ENCODE measurements around the gene BCL2L12.
"Not testable (repeated sequence)": the region's sequence is repeated elsewhere in the genome, so short reads cannot be mapped to it uniquely, and the experiment has no call there.

Gene BCL2L12, protein sequence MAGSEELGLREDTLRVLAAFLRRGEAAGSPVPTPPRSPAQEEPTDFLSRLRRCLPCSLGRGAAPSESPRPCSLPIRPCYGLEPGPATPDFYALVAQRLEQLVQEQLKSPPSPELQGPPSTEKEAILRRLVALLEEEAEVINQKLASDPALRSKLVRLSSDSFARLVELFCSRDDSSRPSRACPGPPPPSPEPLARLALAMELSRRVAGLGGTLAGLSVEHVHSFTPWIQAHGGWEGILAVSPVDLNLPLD

DNA sequence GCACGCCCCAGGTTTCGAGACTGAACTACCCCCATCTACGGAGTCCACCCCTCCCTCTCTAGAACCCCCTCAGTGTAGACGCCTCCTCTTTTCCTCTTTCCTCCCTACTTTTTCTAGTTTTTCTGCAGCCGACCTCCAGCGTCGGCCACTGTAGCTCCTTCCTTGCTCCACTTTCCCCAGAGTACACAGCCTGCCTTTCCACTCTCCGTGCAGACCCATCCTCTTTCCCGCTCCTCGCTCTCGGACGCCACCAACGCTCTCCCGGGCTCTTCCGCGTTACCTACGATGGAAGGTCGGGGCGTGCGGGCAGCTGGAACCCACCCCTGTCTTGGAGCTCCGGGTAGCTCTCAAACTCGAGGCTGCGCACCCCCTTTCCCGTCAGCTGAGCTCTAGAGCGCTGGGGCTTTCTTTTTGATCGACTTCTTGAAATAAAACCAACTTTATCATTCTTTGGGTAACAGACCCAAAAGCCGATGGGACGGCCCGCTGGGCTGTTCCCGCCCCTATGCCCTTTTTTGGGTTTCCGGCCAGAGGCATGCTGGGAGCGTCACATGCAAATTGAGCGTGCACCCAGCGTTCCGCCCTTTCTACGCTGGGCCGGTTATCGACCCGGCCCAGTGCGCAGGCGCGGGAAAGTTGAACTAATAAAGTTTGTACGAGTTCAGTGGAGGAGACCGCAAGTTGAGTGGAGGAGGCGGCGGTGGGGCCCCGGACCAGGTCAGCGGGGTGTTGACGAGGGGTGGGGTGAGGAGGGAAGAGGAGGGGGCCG, at the start of gene BCL2L12, which contains the start of gene IRF3:
Gene BCL2L12, plus strand, starts transcription at position 583 of the 769 bp plus-strand sequence. CDS start 760 bp downstream, outside the sequence.
Gene IRF3, minus strand, starts transcription at position 507 of the 769 bp plus-strand sequence. CDS start 1,019 bp downstream, outside the sequence.
- in situ Hi-C loops (cut with MboI; ENCODE audit: low pct_unique_long_range_greater_than_20kb, low sequenced_read_pairs): no loop called here
- peak; percentile 97 for DNase-seq

DNA sequence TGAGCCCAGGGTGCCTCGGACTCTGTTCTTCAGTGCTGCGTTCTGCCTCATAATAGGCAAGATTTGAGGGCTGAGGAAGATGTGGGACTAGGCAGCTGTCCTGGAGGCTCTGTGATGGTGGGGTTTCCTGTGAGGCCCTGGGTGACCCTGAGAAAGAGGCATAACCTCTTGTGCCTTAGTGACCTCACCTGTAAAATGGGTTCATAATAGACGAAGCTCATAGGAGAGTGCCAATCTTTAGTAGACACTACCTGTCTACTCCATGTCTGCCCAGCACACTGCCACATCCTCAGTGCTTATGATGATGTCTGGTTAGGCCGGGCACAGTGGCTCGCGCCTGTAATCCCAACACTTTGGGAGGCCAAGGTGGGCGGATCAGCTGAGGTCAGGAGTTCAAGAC, 49.2 kb upstream of the BCL2L12 start:
- no peak for DNase-seq
- in situ Hi-C loops (cut with MboI; ENCODE audit: low pct_unique_long_range_greater_than_20kb, low sequenced_read_pairs): no loop called here

DNA sequence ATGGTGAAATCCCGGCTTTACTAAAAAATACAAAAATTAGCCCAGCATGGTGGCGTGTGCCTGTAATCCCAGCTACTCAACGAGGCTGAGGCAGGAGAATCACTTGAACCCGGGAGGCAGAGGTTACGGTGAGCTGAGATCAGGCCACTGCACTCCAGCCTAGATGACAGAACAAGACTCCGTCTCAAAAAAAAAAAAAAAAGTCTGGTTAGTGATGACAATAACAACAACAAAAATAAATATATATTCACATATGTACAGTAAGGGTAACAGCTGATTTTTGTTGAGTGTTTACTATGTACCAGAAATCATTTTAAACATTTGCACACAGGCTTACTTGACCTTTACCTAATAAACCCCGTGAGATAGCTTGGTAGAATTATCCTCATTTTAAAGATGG, 48.8 kb upstream of the BCL2L12 start:
- in situ Hi-C loops (cut with MboI; ENCODE audit: low pct_unique_long_range_greater_than_20kb, low sequenced_read_pairs): no loop called here
- no peak for DNase-seq

DNA sequence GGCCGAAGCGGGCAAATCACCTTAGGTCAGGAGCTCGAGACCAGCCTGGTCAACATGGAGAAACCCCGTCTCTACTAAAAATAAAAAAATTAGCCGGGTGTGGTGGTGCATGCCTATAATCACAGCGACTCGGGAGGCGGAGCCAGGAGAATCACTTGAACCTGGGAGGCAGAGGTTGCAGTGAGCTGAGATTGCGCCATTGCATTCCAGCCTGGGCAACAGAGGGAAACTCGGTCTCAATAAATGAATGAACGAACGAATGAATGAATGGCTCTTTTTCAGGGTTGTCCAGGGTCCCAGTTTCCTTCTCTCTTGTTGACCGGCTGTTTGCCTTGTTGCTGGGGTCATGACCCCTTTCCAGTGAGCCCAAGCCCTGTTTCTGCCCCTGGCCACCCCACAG, 47.9 kb upstream of the BCL2L12 start:
- DNase-seq; in situ Hi-C loops (cut with MboI; ENCODE audit: low pct_unique_long_range_greater_than_20kb, low sequenced_read_pairs): not testable (repeated sequence)

DNA sequence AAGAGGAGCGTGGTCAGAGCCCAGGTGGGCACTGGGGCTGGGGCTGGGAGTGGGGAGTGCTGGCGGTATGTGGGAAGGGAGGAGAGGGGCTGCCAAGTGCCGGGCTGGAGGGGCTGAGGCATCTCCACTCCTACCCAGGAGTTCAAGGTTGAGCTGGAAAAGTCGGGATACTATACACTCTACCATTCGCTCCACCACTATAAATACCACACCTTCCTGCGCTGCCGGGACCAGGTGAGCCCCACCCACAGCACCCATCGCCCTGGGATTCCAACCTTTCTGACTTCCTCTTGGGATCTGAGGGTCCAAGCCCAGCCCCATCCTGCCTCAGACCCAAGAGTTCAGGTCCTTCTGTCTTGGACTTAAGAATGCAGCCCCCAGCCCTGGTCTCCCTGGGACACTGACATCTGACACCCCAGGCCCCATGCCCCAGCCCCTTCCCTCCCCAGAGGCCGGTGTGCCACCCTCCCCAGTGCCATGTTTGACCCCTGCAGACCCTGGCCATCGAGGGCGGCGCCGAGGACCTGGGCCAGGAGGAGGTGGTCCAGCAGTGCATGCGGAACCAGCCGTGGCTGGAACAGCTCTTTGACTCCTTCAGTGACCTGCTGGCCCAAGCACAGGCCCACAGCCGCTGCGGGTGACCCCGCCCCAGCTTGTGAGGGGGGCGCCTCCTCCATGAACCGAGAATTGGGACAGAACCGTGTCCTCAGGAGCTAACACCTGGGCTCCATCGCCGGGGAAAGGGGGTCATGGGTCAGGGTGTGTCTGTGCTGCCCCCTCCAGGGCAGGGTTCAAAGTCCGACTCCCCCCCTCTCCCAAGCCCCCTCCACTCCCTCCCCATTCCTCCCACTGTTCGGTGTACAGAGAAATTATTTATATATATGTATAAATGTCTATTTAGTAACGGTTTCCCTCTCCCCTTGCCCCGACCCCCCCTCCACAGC, 40.5 kb upstream of the BCL2L12 start:
- in situ Hi-C loops (cut with MboI; ENCODE audit: low pct_unique_long_range_greater_than_20kb, low sequenced_read_pairs): no loop called here
- no peak for DNase-seq

DNA sequence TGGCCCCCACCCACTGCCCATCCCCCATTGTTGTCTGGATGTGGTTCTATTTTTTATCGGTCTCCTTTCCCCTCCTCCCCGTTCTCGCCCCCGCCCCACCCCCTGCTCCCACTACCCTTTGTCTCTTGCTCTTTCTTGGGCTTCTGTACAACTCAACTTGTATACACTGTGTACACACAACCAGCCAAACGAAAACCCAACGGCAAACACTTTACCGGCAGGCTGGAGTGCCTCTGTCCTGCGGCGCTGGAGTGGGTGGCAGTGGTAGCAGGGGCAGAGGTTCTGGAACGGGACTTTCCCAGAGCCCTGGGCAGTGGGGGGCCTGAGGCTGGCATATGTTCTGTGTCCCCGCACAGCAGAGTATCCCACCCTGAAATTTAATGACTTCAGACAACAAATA, 39.5 kb upstream of the BCL2L12 start:
- DNase-seq: no peak
- in situ Hi-C loops (cut with MboI; ENCODE audit: low pct_unique_long_range_greater_than_20kb, low sequenced_read_pairs): no loop called here

DNA sequence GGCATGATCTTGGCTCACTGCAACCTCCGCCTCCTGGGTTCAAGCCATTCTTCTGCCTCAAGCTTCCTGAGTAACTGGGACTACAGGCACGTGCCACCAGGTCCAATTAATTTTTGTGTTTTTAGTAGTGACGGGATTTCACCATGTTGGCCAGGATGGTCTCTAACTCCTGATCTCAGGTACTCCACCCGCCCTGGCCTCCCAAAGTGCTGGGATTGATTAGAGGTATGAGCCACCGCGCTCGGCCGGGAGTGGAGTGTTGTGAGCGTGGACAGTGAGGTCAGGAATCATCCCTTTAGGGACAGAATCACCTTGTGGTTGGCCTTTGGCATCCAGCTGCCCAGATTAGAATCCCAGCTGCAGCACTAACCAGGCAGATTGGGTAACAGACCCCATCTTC, 36.1 kb upstream of the BCL2L12 start:
- no peak for DNase-seq
- in situ Hi-C loops (cut with MboI; ENCODE audit: low pct_unique_long_range_greater_than_20kb, low sequenced_read_pairs): no loop called here

DNA sequence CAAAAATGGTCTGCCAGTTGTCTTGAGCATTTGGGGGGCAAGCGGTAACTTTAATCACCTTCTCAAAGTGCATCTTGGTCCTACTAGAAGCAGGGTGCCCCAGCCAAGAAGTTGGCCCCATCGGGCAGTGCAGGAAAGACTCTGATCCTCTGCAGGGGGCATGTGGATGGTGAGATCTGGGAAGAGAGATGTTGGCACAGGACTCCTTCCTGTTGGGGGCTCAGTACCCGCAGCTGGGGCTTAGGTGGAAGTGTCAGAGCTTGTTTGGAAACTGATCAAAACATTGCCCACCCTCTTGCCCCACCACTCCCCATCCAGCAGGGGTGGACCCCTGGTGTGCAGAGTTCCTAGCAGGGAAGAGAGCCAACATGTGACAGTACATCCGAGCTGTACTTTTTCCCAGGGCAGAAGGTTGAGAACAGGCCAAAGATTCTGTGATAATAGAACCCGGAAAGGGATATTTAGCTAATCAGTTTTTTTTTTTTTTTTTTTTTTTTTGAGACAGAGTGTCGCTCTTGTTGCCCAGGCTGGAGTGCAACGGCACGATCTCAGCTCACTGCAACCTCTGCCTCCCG, 34.6 kb upstream of the BCL2L12 start:
- no peak for DNase-seq
- in situ Hi-C loops (cut with MboI; ENCODE audit: low pct_unique_long_range_greater_than_20kb, low sequenced_read_pairs): no loop called here

DNA sequence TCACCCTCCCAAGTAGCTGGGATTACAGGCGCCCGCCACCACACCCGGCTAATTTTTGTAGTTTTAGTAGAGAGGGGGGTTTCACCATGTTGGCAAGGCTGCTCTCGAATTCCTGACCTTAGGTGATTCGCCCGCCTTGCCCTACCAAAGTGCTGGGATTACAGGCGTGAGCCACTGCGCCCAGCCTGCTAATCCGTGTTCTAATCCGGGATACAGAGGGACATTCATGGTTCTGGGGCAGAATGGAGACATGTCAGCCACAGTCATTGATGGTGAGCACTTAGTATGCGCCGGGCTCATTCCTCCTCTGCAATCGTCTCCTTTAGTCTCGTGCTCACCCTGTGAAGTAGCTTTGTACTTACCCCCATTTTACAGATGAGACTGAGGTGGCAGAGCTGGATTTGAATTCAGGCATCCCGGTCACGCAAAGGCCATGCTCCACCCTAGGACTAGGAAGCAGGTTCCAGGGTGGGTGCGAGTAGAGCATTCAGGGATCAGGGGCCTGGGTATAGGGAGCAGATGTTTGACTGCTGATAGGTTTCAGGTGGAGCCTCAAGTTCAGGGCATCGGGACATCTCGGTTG, 34.0 kb upstream of the BCL2L12 start:
- DNase-seq: no peak
- in situ Hi-C loops (cut with MboI; ENCODE audit: low pct_unique_long_range_greater_than_20kb, low sequenced_read_pairs): no loop called here

DNA sequence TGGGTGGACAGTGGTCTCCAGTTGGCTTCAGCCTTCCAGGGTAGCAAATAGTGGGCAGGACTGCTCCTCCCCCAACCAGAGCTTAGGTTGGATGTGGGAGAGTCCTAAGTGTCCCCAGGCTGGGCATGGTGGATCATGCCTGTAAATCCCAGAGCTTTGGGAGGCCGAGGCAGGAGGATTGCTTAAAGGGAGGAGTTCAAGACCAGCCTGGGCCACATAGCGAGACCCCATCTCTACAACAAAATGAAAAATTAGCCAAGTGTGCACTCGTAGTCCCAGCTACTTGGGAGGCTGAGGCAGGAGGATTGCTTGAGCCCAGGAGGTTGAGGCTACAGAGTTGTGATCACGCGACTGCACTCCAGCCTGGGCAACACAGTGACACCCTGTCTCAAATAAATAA, 33.2 kb upstream of the BCL2L12 start:
- in situ Hi-C loops (cut with MboI; ENCODE audit: low pct_unique_long_range_greater_than_20kb, low sequenced_read_pairs): no loop called here
- DNase-seq: no peak

DNA sequence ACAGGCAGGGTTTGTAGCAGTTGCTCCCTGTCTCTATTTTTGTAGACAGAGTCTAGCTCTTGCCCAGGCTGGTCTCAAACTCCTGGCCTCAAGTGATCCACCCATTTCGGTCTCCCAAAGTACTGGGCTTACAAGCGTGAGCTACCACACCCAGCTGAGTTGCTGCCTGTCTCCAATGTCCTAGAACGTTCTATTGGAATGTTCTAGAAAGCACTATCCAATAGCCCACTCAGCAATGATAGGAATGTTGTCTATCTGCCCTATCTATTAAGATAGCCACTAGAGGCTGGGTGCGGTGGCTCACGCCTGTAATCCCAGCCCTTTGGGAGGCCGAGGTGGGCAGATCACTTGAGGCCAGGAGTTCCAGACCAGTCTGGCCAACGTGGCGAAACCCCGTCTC, 32.5 kb upstream of the BCL2L12 start:
- in situ Hi-C loops (cut with MboI; ENCODE audit: low pct_unique_long_range_greater_than_20kb, low sequenced_read_pairs); DNase-seq: not testable (repeated sequence)

DNA sequence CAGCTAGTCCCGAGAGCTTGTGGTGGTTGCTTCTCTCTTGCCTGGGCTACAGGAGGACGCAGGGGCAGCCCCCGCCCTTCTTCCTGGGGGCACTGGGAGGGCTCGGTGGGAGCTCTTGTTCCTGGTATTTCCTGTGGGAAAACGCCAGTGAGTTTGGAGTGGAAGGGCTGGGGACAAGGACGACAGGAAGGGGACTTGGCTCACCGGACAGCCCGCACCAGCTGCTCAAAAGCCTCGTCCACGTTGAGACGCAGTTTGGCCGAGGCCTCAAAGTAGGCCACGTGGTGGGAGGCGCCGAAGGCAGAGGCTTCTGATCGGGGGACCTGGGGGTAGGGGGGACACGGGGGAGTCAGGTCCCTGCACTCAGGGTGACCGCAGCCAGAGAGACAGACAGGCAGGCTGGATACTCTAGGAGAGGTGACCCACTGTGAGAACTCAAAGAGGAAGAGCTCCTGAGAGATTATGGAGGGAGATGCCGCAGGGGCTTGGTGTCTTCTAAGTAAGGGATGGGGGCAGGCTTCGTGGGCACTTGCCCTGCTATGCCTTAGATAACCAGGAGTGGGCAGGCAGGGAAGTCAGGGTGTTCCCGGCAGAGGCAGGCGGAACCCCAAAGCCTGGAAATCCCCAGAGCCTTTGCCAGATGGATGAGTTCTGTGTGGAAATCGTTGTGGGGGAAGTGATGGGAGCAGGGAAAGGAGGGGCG, 30.1 kb upstream of the BCL2L12 start:
- in situ Hi-C loops (cut with MboI; ENCODE audit: low pct_unique_long_range_greater_than_20kb, low sequenced_read_pairs): no loop called here
- DNase-seq: no peak

DNA sequence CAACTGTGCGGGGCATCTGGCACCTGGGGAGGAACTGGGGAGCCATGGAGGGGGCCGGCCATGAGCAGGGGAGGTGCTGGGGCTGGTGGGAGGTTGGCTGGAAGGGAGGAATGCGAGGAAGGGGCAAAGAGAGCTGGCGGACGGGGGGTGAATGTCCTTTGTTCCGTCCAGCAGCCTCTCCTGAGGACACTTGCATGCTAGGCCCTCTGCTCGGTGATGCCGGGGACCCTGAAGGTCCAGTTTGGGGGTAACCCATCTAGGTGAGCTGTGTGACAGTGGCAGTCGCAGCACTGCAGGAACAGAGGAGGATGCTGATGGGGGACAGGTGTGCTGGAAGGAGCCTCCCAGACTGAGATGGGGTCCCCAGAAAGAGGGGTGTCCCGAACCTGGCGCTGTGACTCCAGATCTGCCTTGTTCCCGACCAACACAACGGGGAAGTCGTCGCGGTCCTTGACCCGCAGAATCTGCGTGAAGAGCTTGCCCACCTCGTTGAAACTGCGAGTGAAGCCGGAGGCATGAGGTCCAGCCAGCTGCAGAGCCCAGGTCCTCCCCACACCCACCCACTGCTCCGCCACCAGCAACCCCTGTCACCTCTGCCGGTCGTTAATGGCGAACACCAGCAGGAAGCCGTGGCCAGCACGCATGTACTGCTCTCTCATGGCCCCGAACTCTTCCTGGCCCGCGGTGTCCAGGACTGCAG, 29.4 kb upstream of the BCL2L12 start:
- no peak for DNase-seq
- in situ Hi-C loops (cut with MboI; ENCODE audit: low pct_unique_long_range_greater_than_20kb, low sequenced_read_pairs): no loop called here

DNA sequence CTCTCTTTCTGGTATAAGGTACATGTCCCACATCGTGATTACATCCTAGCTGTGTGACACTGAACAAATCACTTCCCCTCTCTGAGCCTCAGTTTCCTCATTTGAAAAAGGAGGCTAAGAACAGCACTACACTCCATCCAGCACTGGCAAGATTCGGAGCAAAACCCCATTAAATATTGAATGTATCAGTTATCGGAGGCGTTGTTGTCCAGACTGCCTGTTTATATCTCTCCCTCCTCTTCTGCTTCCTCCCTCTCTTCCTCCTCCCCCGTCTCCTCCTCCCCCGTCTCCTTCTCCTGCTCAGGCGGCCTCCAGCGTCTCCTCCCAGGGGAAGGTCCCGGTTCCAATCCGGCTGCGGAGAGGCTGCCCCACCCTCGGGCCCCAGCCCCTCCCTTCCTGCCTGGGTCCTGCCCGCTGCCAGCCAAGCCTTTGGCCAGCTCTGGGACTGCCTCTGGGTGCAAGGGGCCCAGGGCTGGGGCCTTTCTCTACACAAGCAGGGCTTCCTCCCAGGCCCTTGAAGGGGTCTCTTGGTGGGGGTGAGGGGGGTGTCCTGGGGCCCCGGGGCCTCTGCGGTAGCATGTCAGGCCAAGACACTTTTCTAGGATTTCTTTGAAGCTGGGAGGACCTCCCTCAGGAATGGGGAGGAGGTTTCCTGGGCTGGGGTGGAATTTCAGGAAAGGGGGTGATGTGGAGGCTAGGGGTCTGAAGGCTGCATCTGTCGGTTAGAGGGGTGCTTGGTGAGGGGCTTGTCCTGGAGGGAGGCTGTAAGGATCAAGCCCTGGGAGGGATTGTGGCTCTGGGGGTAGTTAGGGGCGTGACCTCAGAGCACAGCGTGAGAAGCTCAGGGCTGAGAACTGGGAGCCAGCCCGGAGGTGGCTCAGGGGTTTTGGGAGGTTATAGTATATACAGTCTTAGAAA, 27.7 kb upstream of the BCL2L12 start:
- DNase-seq: peak; percentile 50
- in situ Hi-C loops (cut with MboI; ENCODE audit: low pct_unique_long_range_greater_than_20kb, low sequenced_read_pairs): no loop called here

DNA sequence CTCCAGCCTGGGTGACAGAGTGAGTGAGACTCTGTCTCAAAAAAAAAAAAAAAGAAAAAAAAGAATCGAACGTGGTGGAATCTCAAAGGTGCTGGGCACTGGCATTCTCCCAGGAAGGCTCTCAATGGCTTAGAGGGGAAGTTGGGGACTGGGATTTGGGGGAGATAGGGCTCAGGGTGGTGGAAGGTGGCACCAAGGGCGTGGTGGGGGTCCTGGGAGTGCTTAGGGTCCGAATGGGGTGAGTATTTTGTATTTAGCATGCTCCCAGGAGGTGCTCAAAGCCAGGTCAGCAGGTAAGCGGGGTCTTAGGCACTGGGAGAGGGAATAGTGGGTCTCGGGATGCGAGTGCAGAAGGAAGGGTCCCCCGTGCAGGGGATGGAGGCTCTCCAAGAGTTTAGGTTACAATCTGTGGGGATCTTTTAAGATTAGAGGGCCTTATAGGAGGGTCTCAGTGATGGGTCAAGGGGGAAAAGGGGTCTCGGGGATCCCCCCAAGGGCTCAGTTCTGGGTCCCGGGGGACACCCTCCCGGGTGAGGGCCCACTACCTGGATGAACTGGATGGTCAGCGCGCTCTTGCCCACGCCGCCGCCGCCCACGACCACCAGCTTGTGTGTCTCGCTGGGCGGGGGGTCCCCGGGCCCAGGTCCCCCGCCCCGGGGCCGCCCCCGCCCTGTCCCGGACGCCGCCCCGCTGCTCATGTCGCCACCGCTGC, 26.2 kb upstream of the BCL2L12 start:
- no peak for DNase-seq

More for the DNA sequence above, 26.2 kb upstream of the BCL2L12 start:
- in situ Hi-C loops (cut with MboI; ENCODE audit: low pct_unique_long_range_greater_than_20kb, low sequenced_read_pairs): no loop called here
